ENCODE data around the gene FARP2. TPM values are rescaled to one million over a fixed set of nuclear protein-coding genes. Genes with fewer than 3 reads are reported as not detected.
"Not testable (repeated sequence)": the region's sequence is repeated elsewhere in the genome, so short reads cannot be mapped to it uniquely, and the experiment has no call there.

The FARP2 gene
- total RNA-seq, 4 donors from 2014 or later = 96.5 to 164 (median 136) TPM

- intact Hi-C loops (cut with DNase I; ENCODE audit: low total_unique reads) = no loop called here
- WGBS, 2 donors (ENCODE audit: low coverage in 1 of 2) = 40 to 52% methylated on average over 1 to 5 of the region's 5 CpGs
- Histone ChIP-seq H3K36me3 (peaks cover 0 to 41% (median 15%) of the 10 kb centered on the region in 4 donors), H3K27ac (peak overlapping the region; percentile 17 to 45 (median 37)), H3K4me3 (no peak overlapping the region), H3K27me3 (no peaks in the 10 kb centered on the region), H3K4me1 (peaks cover 0 to 8% (median 8%) of the 10 kb centered on the region in 4 donors), H3K9me3 (no peaks in the 10 kb centered on the region)
- peak; percentile 66 for DNase-seq
- no peak for TF ChIP-seq CTCF (IDR thresholded peaks at IDR 0.05)
- no peak for TF ChIP-seq POLR2A (IDR thresholded peaks at IDR 0.05)
- TF ChIP-seq POLR2AphosphoS5 (IDR thresholded peaks at IDR 0.05) = no peak
- in situ Hi-C loops (cut with MboI; ENCODE audit: low pct_ligation_motif_present in 1 of 4, low pct_unique_long_range_greater_than_20kb in 1 of 4, low sequenced_read_pairs in 3 of 4) = no loop called here
Observed at GRCh38 chr2:241412144-241412543, 56.1 kb downstream of the FARP2 start.

- H3K4me3 ChIP-seq; H3K9me3 ChIP-seq; H3K27ac ChIP-seq; H3K4me1 ChIP-seq; intact Hi-C loops (cut with DNase I; ENCODE audit: low total_unique reads); in situ Hi-C loops (cut with MboI; ENCODE audit: low pct_ligation_motif_present in 1 of 4, low pct_unique_long_range_greater_than_20kb in 1 of 4, low sequenced_read_pairs in 3 of 4); H3K27me3 ChIP-seq; DNase-seq: not testable (repeated sequence)
- peaks cover 0 to 38% (median 18%) of the 10 kb centered on the region in 4 donors for H3K36me3 ChIP-seq
- 94% methylated on average over 5 of the region's 5 CpGs; no CpG with 5 or more reads in 1 of the 2 donors for WGBS, 2 donors (ENCODE audit: low coverage in 1 of 2)
Observed at GRCh38 chr2:241413501-241413900, 57.4 kb downstream of the FARP2 start.

GRCh38 chr2:241413929-241414580, 58.0 kb downstream of the FARP2 start:
- intact Hi-C loops (cut with DNase I; ENCODE audit: low total_unique reads) (no loop called here), in situ Hi-C loops (cut with MboI; ENCODE audit: low pct_ligation_motif_present in 1 of 4, low pct_unique_long_range_greater_than_20kb in 1 of 4, low sequenced_read_pairs in 3 of 4) (no loop called here)
- DNase-seq = no peak
- Histone ChIP-seq H3K4me1 (peaks cover 0 to 8% (median 8%) of the 10 kb centered on the region in 4 donors), H3K27me3 (no peaks in the 10 kb centered on the region), H3K27ac (no peak overlapping the region), H3K9me3 (no peaks in the 10 kb centered on the region), H3K36me3 (peaks cover 0 to 43% (median 15%) of the 10 kb centered on the region in 4 donors), H3K4me3 (no peak overlapping the region)
- WGBS, 2 donors (ENCODE audit: low coverage in 1 of 2) = 93% methylated on average over 5 to 7 of the region's 7 CpGs
- no peak for TF ChIP-seq POLR2AphosphoS5 (IDR thresholded peaks at IDR 0.05)
- no peak for TF ChIP-seq EP300 (IDR thresholded peaks at IDR 0.05; ENCODE audit: low read depth)
- TF ChIP-seq CTCF (IDR thresholded peaks at IDR 0.05) = no peak
- no peak for TF ChIP-seq POLR2A (IDR thresholded peaks at IDR 0.05)

- in situ Hi-C loops (cut with MboI; ENCODE audit: low pct_ligation_motif_present in 1 of 4, low pct_unique_long_range_greater_than_20kb in 1 of 4, low sequenced_read_pairs in 3 of 4) = no loop called here
Observed at GRCh38 chr2:241415196-241415595, 59.1 kb downstream of the FARP2 start.

More at GRCh38 chr2:241415196-241415595, 59.1 kb downstream of the FARP2 start:
- intact Hi-C loops (cut with DNase I; ENCODE audit: low total_unique reads) = no loop called here
- no peaks in the 10 kb centered on the region for H3K9me3 ChIP-seq
- TF ChIP-seq EP300 (IDR thresholded peaks at IDR 0.05; ENCODE audit: low read depth) (no peak), CTCF (IDR thresholded peaks at IDR 0.05) (no peak), POLR2AphosphoS5 (IDR thresholded peaks at IDR 0.05) (no peak), POLR2A (IDR thresholded peaks at IDR 0.05) (no peak)
- 92% methylated on average over 3 of the region's 3 CpGs; no CpG with 5 or more reads in 1 of the 2 donors for WGBS, 2 donors (ENCODE audit: low coverage in 1 of 2)
- H3K4me3 ChIP-seq = no peak overlapping the region
- no peak overlapping the region for H3K27ac ChIP-seq
- H3K36me3 ChIP-seq = peaks cover 0 to 50% (median 12%) of the 10 kb centered on the region in 4 donors
- DNase-seq = no peak
- no peaks in the 10 kb centered on the region for H3K27me3 ChIP-seq
- H3K4me1 ChIP-seq = peaks cover 0 to 8% (median 8%) of the 10 kb centered on the region in 4 donors
